Neutrophil (primary cell): Measurements from ENCODE around the gene BRI3BP.

Experiments used
- H3K27ac ChIP-seq: fragments of 200-600 bp; sonication (generic); 2 replicates; pipeline ENCODE4 v1.5.1; 2016; ENCODE audit warnings: mild to moderate bottlenecking, moderate library complexity
- H3K27me3 ChIP-seq: fragments of 200-600 bp; sonication (generic); 2 replicates; pipeline ENCODE4 v1.6.0; 2016; ENCODE audit warnings: mild to moderate bottlenecking
- H3K36me3 ChIP-seq: fragments of 200-600 bp; sonication (generic); 2 replicates; pipeline ENCODE4 v1.5.1; 2017
- H3K4me1 ChIP-seq, 2 experiments: fragments of 200-600 bp in 1 of 2; sonication (generic) in 1 of 2; 1 replicate in 1 of 2; 2 replicates in 1 of 2; pipeline versions ENCODE4 v1.5.1 to v1.6.1; 2013 to 2016; ENCODE audit warnings: low read depth in 1 of 2, low read length in 1 of 2, mild to moderate bottlenecking in 1 of 2, moderate library complexity in 1 of 2; ENCODE audit not compliant: control insufficient read depth in 1 of 2, insufficient read depth in 1 of 2
- H3K4me3 ChIP-seq, 2 experiments: fragments of 200-600 bp in 1 of 2; sonication (generic) in 1 of 2; 1 replicate in 1 of 2; 2 replicates in 1 of 2; pipeline ENCODE4 v1.5.1; 2013 to 2016; ENCODE audit warnings: low read depth in 1 of 2, low read length in 1 of 2, mild to moderate bottlenecking in 1 of 2, moderate library complexity in 1 of 2
- H3K9me3 ChIP-seq: fragments of 200-600 bp; sonication (generic); 2 replicates; pipeline ENCODE4 v1.5.1; 2016
- CTCF ChIP-seq: fragments of 200-600 bp; sonication (generic); IDR thresholded peaks from 2 replicates; pipeline ENCODE4 v1.5.1; 2016; ENCODE audit warnings: antibody characterized with exemption

The BRI3BP gene

GRCh38 chr12:124949779-124950728, 43.4 kb upstream of the BRI3BP start:
- Histone ChIP-seq H3K4me1 (peaks cover 11 to 16% of the 10 kb centered on the region in 2 experiments), H3K27me3 (no peaks in the 10 kb centered on the region), H3K27ac (no peak overlapping the region), H3K36me3 (peaks cover 44% of the 10 kb centered on the region), H3K9me3 (no peaks in the 10 kb centered on the region), H3K4me3 (no peak overlapping the region)
- no peak for TF ChIP-seq CTCF

- TF ChIP-seq CTCF = no peak
- H3K4me3 ChIP-seq = no peak overlapping the region
- no peaks in the 10 kb centered on the region for H3K27me3 ChIP-seq
- H3K36me3 ChIP-seq = peaks cover 67% of the 10 kb centered on the region
- no peaks in the 10 kb centered on the region for H3K4me1 ChIP-seq
- H3K27ac ChIP-seq = no peak overlapping the region
- no peaks in the 10 kb centered on the region for H3K9me3 ChIP-seq
These were observed 41.1 kb upstream of the BRI3BP start for GRCh38 chr12:124952295-124952694.

GRCh38 chr12:124952801-124953200, 40.6 kb upstream of the BRI3BP start:
- no peaks in the 10 kb centered on the region for H3K9me3 ChIP-seq
- H3K4me1 ChIP-seq = no peaks in the 10 kb centered on the region
- no peaks in the 10 kb centered on the region for H3K27me3 ChIP-seq
- TF ChIP-seq CTCF = no peak
- no peak overlapping the region for H3K27ac ChIP-seq
- H3K4me3 ChIP-seq = no peak overlapping the region
- H3K36me3 ChIP-seq = peaks cover 72% of the 10 kb centered on the region

- H3K36me3 ChIP-seq = peaks cover 69% of the 10 kb centered on the region
- no peaks in the 10 kb centered on the region for H3K9me3 ChIP-seq
- no peak for TF ChIP-seq CTCF
These were observed 39.6 kb upstream of the BRI3BP start for GRCh38 chr12:124953689-124954405.

GRCh38 chr12:124954771-124955170, 38.7 kb upstream of the BRI3BP start:
- no peaks in the 10 kb centered on the region for H3K4me1 ChIP-seq
- peaks cover 67% of the 10 kb centered on the region for H3K36me3 ChIP-seq
- no peaks in the 10 kb centered on the region for H3K27me3 ChIP-seq
- no peak for TF ChIP-seq CTCF
- H3K27ac ChIP-seq = no peak overlapping the region
- no peak overlapping the region for H3K4me3 ChIP-seq
- no peaks in the 10 kb centered on the region for H3K9me3 ChIP-seq

More at GRCh38 chr12:124953689-124954405, 39.6 kb upstream of the BRI3BP start:
- H3K27me3 ChIP-seq = no peaks in the 10 kb centered on the region
- no peak overlapping the region for H3K4me3 ChIP-seq
- no peaks in the 10 kb centered on the region for H3K4me1 ChIP-seq
- no peak overlapping the region for H3K27ac ChIP-seq
